Spleen (tissue), 7 donors: ENCODE measurements around the gene P2RX7.

ENCODE experiments used
- CTCF ChIP-seq, 11 experiments: fragments of 200-600 bp in 7 of 11; fragments of 450-650 bp in 4 of 11; sonication (generic) in 4 of 11; IDR thresholded peaks in 8 of 11; conservative IDR thresholded peaks in 3 of 11; 1 replicate in 7 of 11; 2 replicates in 4 of 11; pipeline versions ENCODE4 v1.4.0 to v1.8.0; 2016 to 2021; ENCODE audit warnings: antibody characterized with exemption in 11 of 11, inconsistent platforms in 4 of 11, mild to moderate bottlenecking in 1 of 11
- POLR2A ChIP-seq, 3 donors: fragments of 450-650 bp; IDR thresholded peaks; one replicate each; pipeline ENCODE4 v1.5.1; 2017; ENCODE audit warnings: antibody characterized with exemption in 3 of 3, mild to moderate bottlenecking in 1 of 3
- donor health status: DM: no; HTN: no; CAD: no; lungs with moderate emphysema.
- donor health status: DM: no; HTN: no; CAD: no.
- donor health status: DM: no; HTN: no; CAD: no.

- TF ChIP-seq POLR2A (IDR thresholded peaks at IDR 0.05) = no peak
- TF ChIP-seq CTCF (IDR thresholded peaks at IDR 0.05 in 8 of 11, conservative IDR thresholded peaks at IDR 0.05 in 3 of 11) = no peak
Observed at GRCh38 chr12:121128908-121129810, 3.5 kb upstream of the P2RX7 start.
